Forelimb muscle (tissue), 1 donor: ENCODE data around the gene C16orf74. TPM values are rescaled to one million over a fixed set of nuclear protein-coding genes. Genes with fewer than 3 reads are reported as not detected.

ENCODE experiments used
- DNase-seq: peaks from one replicate; pipeline ENCODE4 v3.0.0-alpha.2; 2013; ENCODE audit warnings: low read depth
- polyA plus RNA-seq: library from polyadenylated mRNA; unstranded; fragments of 120-200 nt; gene quantifications from one replicate; pipeline ENCODE4 v1.2.1, GENCODE V29; 2013; ENCODE audit not compliant: insufficient read length

Gene C16orf74
- polyA plus RNA-seq, 1 donor: 0.87 TPM

- DNase-seq: no peak
Measured at GRCh38 chr16:85717393-85718152, 33.3 kb downstream of the C16orf74 start.

DNA sequence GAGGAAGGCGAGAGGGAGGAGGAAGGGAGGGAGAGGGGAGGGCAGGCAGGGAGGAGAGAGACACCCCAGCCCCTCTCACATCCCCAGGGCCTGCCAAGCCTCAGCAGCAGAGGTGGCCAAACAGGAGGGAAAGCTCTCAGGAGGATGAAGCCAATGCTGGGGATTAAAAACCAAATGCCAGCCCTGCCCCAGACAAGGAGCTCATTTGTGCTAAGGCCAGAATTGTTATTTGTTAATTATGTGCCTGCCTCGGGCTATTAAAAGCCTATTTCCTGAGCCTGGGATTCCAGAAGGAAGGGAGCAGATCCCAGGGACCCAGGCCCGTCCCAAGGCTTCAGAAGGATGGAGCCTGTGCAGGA, 34.2 kb downstream of the C16orf74 start:
- no peak for DNase-seq

GRCh38 chr16:85716022-85716679, 34.7 kb downstream of the C16orf74 start:
- no peak for DNase-seq

DNA sequence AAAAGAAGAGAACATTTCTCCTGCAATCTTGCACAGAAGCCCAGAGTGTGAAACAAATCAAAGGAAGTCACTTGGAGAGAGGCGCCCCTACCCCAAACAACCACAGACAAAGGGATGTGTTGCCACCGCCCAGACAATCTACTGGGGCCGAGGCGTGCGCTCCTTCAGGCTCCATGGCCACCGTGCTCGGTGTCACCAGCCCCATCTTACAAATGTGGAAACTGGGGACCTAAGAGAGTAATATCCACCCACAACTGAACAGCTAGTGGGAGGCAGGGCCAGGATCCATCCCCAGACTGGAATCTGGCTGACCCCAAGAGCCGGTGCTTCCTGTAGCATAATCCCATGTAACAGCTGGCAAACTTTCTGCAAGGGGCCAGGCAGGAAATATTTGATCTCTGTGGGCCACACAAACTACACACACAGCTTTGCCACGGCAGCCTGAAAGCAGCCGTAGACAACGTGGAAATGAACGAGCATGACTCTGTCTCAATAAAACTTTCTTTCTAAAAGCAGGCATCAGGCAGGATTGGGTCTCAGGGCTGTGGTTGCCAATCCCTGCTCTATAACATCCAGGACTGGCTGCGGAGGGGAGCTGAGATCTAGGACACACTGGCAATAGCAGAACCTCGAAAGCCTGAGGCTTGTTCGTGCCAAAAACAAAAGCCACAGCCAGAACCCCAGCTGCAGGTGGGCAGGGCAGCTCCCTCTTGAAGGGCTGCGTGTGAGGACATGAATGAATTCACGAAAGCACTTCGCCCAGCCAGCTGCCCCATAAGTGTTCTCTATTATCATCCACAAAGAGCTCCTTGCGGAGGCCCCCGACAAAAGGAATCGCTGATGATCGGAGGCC, 35.5 kb downstream of the C16orf74 start:
- DNase-seq: peak; percentile 20

DNA sequence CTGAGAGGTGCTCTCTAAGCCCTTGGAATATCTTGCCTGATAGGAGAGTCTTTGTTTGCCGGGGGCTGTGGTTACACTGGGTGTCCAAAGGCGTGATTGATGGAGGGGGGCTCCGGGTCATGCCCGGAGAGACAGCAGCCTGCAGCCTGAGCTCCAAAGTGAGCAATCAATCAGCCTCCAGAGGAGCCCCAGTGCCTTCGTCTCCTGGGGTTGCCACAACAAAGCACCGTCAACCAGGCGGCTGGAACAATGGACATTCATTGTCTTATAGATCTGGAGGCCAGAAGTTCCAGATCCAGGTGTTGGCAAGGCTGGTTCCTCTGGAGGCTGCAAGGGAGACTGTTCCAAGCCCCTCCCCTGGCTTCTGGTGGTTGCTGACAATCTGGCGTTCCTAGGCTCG, 38.1 kb downstream of the C16orf74 start:
- DNase-seq: no peak

DNA sequence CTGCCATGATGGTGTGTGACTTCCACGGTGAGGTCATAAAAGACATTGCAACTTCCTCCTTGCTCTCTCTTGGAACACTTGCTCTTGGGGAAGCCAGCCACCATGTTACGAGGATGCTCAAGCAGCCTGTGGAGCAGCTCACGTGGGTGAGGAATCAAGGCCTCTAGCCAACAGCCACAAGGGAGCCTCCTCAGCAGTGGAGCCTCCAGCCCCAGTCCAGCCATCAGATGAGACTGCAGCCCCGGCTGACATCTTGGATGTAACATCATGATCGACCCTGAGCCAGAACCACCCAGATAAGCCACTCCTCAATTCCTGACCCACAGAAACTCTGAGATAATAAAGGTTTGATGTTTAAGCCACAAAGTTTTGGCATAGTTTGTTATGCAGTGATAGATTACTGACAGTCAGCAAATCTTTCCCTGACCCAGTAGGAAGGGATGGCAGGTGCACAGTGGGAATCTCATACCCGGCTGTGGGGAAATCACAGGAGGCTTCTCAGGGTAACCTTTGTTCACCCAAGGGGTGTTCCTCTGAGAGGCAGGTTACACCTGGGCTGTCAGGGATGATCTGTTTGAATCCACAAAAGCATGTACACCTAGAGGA, 38.8 kb downstream of the C16orf74 start:
- DNase-seq: no peak

- DNase-seq: no peak
Measured at GRCh38 chr16:85710732-85711131, 40.2 kb downstream of the C16orf74 start.

DNA sequence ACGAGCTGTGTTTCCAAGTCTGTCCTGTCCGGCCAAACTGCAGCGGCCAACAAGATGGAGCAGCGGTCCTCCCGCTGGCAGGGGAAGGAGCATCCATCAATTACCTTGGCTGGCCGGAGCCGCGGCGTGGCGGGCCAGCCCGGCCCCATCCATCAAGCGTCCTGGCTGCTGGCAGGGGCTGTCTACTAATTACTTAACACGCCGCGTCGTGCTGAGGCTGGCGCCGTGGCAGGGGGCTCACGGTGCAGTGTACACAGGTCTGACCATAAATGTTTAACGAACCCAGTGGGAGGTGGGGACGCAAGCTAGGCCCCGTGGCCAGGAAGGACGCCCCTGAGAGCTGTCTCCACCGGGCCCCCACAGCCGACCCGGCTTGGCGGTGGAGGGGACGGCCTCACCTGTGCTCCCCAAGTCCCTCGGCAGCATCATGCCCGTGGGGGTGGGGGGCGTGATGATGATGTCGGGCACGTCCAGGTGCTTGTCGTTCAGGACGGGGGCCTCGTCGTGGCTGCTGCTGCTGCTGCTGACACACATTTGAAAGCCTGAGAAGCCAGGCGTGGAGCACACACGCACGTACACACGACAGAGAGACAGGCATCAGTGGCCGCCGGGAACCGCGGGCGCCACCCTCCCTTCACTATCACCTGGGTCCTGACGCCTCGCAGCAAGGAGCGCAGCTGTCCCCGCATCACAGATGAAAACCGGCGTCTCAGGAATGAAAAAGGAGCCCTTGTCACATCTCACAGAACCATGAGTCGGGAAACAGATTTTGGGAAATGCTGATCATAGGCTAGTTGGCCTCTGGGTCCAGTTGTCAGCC, 40.9 kb downstream of the C16orf74 start:
- DNase-seq: no peak

- no peak for DNase-seq
Measured at GRCh38 chr16:85708338-85708737, 42.6 kb downstream of the C16orf74 start.

GRCh38 chr16:85707528-85708095, 43.3 kb downstream of the C16orf74 start:
- DNase-seq: no peak

DNA sequence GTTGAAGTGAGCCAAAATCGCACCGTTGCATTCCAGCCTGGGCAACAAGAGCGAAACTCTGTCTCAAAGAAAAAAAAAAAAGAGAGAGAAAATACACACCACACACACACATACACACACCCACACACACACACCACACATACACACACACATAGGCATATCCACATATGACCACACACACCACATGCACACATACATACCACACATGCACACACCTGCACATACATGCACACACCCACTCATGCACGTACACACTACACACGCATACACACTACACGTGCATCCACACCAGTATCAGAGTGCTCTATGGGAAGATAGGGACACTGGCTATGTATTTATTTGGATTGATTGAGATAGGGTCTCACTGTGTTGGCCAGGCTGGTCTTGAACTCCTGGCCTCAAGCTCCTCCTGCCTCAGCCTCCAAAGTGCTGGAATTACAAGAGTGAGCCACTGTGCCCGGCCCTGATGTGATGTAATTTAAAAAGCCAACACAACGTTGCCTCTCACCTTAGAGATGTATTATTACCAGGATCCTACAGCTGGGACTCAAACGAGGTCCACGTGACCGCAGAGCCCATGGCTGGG, 44.4 kb downstream of the C16orf74 start:
- DNase-seq: no peak

DNA sequence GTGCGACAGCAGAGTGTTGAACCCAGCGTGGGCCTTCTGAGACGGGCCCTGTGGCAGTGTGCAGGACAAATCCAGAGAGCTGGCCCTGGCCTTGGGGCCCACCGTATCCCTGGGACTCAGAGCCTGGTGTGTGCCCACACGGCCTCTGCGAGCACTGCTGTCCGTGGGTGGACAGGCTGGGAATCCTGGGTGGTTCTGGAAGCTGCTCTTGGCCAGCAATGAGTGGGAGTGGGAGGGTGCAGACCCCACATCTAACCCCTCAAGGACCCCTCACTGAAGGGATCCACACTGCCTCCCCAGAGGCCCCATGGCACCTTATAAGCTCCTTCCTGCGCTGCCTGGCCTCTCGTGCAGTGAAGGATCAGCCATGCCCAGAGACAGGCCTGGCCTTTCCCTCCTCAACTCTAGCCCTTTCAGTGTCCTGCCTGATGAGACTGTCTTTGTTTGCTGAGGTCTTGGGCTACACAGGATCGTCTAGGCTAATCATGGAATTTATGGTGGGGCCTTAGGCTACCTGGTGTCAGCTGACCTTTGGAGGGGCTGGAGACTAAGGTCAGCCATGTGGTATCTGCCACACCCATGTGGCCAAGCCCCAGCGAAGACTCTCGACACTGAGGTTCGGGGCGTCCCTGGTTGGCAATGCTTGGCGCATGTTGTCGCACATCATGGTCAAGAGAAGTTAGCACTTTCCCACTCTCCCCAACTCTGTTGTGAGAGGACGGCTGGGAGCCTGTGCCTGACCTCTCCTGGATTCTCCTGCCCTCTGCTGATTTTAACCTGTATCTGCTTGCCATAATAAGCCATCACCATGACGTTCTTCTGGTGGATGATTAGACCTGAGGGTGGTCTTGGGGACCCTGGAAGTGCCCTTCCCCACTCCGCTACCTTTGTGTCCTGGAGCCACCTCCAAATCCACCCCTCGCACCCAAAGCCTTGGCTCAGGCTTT, 45.7 kb downstream of the C16orf74 start:
- DNase-seq: no peak

GRCh38 chr16:85704011-85704410, 46.9 kb downstream of the C16orf74 start:
- DNase-seq: no peak

DNA sequence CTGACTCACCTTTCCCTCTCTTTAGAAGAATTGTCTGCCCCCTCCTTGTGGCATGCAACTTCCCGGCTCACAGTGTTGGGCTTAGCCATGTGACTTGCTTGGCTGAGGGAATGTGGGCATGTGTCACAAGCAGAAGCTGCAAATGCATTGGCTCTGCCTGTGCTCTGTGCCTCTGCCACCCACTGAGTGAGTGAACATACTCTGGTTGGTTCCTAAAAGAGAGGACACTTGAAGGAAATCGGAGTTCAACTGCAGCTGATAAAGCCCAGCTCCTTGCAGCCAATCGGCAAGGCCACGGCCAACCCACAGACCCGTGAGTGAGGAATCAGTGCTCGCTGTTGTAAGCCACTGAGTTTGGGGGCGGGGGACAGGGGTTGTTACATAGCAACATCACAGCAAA, 51.3 kb downstream of the C16orf74 start:
- no peak for DNase-seq

- DNase-seq: no peak
Measured at GRCh38 chr16:85698935-85699558, 51.8 kb downstream of the C16orf74 start.

- DNase-seq: no peak
Measured at GRCh38 chr16:85698459-85698891, 52.4 kb downstream of the C16orf74 start.

GRCh38 chr16:85697431-85697830, 53.5 kb downstream of the C16orf74 start:
- no peak for DNase-seq

DNA sequence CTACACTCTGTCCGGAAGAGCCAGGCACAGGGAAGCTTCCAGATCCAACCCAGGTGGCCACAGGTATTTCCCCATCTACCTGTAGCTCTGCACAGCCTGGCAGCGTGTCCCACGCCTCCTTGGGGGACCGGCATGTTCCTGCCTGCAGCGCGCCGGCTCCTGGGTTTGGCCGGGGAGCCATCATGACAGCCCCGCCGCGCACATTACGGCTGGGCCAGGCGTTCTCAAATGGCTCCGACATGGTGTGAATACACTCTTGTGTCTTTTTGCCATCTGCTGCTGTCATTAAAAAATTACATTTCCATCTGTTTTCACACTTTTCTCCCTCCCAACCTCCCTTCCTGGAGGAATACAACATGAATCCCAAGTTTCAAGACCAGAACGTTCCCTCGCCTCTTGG, 54.1 kb downstream of the C16orf74 start:
- DNase-seq: no peak
